Neural crest cell (in vitro differentiated cells): ENCODE results near the gene TMX4. TPM values are rescaled to one million over a fixed set of nuclear protein-coding genes. Genes with fewer than 3 reads are reported as not detected.

ENCODE experiments used
- DNase-seq: peaks from one replicate; pipeline ENCODE4 v3.0.0; 2021; ENCODE audit warnings: low read depth, mixed read lengths, low spot score
- H3K27ac Mint-ChIP-seq: one replicate; pipeline ENCODE4 v1.8.0; 2021; ENCODE audit warnings: mild to moderate bottlenecking, mixed read lengths; ENCODE audit not compliant: unreplicated experiment
- H3K27me3 Mint-ChIP-seq: 2 replicates; pipeline ENCODE4 v1.8.0; 2021; ENCODE audit warnings: low read depth, mild to moderate bottlenecking, mixed read lengths
- H3K36me3 Mint-ChIP-seq: 2 replicates; pipeline ENCODE4 v1.8.0; 2021; ENCODE audit warnings: low read depth, mild to moderate bottlenecking, mixed read lengths
- H3K4me1 Mint-ChIP-seq: 2 replicates; pipeline ENCODE4 v1.8.0; 2021; ENCODE audit warnings: mixed read lengths
- H3K4me3 Mint-ChIP-seq: one replicate; pipeline ENCODE4 v1.8.0; 2021; ENCODE audit warnings: mild to moderate bottlenecking, mixed read lengths
- H3K9me3 Mint-ChIP-seq: 2 replicates; pipeline ENCODE4 v1.8.0; 2021; ENCODE audit warnings: mixed read lengths
- CTCF ChIP-seq: fragments of 200-600 bp; sonication (generic); conservative IDR thresholded peaks from 2 replicates; pipeline ENCODE4 v1.5.0; 2021; ENCODE audit warnings: antibody characterized with exemption, mild to moderate bottlenecking
- total RNA-seq: library from RNA; stranded (reverse); gene quantifications from 2 replicates; pipeline ENCODE4 v1.2.1, GENCODE V29; 2021

The TMX4 gene
- total RNA-seq, 1 donor from 2014 or later, result 22.7 TPM

DNA sequence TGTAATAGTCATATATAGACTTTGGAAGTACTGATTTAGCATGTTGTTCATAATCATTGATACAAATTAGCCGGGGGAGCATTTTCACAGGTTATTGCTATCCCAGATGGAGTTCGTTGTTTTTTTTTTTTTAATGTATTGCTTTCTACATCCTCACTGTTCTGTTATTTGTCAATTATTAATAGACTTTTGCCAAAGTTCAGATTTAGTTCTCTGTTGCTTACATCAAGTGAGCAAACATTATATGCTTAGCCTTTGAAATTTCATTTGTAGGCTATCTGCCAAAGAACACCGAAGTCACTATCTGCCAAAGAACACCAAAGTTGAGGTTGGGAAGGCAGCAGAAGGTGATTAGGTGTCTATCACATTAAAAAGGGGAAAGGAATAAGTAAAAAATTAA is 79.2 kb downstream of the TMX4 start, which contains the start of gene HAO1:
Gene HAO1, minus strand, starts transcription at position 118 of the 400 bp plus-strand sequence. Its CDS starts 36 bp downstream, at position 82.
- H3K4me3 Mint-ChIP-seq, result no peak within 1 kb of the TSS
- no peaks in the 10 kb centered on the region for H3K27me3 Mint-ChIP-seq
- TF ChIP-seq CTCF, result no peak

DNA sequence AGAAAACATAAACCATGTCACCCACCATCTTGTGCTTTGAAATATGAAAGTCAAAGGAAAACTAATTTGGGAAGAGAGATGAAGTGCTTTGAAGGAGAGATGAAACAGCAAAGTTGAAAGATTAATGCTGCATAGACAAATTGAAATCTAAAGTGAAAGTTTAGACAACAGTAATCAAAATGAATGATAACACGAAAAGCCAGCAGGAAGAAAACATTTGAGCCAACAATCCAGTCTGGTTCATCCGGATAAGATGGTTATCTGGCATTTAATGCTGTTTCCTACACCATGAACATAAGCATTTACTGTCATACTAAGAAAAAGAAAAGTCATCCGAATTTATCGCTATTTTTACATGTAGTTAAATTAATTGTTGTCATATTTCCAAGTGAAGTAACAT is 79.9 kb downstream of the TMX4 start:
- Mint-ChIP-seq H3K4me1 (peaks cover 13% of the 10 kb centered on the region), H3K36me3 (no peaks in the 10 kb centered on the region), H3K9me3 (peaks cover 9% of the 10 kb centered on the region)

More for the DNA sequence above, 79.2 kb downstream of the TMX4 start, which contains the start of gene HAO1:
- no peaks in the 10 kb centered on the region for H3K36me3 Mint-ChIP-seq
- H3K27ac Mint-ChIP-seq, result no peak within 1 kb of the TSS
- peaks cover 9% of the 10 kb centered on the region for H3K9me3 Mint-ChIP-seq
- peaks cover 13% of the 10 kb centered on the region for H3K4me1 Mint-ChIP-seq
- no peak for DNase-seq

DNA sequence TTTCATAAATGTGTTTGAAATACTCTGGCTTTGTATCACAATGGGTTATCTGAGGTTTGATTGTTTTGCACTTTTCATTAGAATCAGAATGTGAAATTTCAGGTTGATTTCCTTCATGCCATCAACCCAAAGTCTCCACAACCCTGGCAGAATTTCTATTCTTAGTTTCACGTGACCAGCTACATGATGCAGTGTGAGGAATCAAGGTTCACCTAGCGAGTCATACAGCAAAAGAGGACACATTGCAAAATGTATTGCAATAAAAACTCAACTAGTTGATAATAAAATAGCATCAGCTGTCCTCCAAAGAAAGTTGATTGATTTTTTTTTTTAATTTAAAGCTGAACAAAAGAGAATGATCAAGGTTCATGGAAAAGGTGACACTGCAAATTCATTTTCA is 81.5 kb downstream of the TMX4 start:
- no peaks in the 10 kb centered on the region for H3K27me3 Mint-ChIP-seq
- TF ChIP-seq CTCF, result no peak
- H3K4me1 Mint-ChIP-seq, result peaks cover 13% of the 10 kb centered on the region
- no peak overlapping the region for H3K27ac Mint-ChIP-seq
- H3K36me3 Mint-ChIP-seq, result no peaks in the 10 kb centered on the region
- peaks cover 9% of the 10 kb centered on the region for H3K9me3 Mint-ChIP-seq
- H3K4me3 Mint-ChIP-seq, result no peak overlapping the region
- no peak for DNase-seq

More for the DNA sequence above, 79.9 kb downstream of the TMX4 start:
- Mint-ChIP-seq H3K27me3 (no peaks in the 10 kb centered on the region), H3K27ac (no peak overlapping the region), H3K4me3 (no peak overlapping the region)
- no peak for TF ChIP-seq CTCF
- no peak for DNase-seq

DNA sequence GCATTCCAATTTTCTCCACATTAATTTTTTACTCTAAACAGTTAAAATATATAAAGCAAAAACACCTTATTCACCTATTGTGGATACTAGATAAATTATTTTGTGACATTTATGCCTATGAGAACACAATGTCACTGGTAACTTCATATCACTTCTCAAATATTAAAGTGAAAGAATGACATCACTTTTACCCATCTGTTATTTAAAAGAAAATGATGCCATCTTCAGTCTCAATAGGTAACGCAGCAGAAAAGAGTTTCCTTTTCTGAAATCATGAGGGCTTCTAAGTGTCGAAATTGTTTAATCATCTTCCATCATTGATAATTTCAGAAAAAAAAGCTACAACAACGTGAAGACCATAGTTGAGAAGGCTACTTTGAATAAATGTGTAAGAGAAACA is 82.2 kb downstream of the TMX4 start:
- Mint-ChIP-seq H3K27me3 (no peaks in the 10 kb centered on the region), H3K36me3 (no peaks in the 10 kb centered on the region), H3K4me1 (peaks cover 13% of the 10 kb centered on the region), H3K9me3 (peaks cover 6% of the 10 kb centered on the region), H3K4me3 (no peak overlapping the region), H3K27ac (no peak overlapping the region)
- no peak for TF ChIP-seq CTCF
- DNase-seq, result no peak

- DNase-seq, result no peak
- no peak overlapping the region for H3K4me3 Mint-ChIP-seq
- H3K36me3 Mint-ChIP-seq, result no peaks in the 10 kb centered on the region
- H3K9me3 Mint-ChIP-seq, result no peaks in the 10 kb centered on the region
- H3K4me1 Mint-ChIP-seq, result peaks cover 13% of the 10 kb centered on the region
- no peak overlapping the region for H3K27ac Mint-ChIP-seq
- TF ChIP-seq CTCF, result no peak
- H3K27me3 Mint-ChIP-seq, result no peaks in the 10 kb centered on the region
Observed at GRCh38 chr20:7935027-7935551, 84.5 kb downstream of the TMX4 start.
